T47D (cell line): ENCODE data around the gene BCKDHB.
A peak's percentile ranks its signal among the peaks of the same experiment; 100 is the strongest.
"Not testable (repeated sequence)": the region's sequence is repeated elsewhere in the genome, so short reads cannot be mapped to it uniquely, and the experiment has no call there.

Experiments used
- DNase-seq, 2 experiments: peaks; one replicate each; pipeline versions ENCODE4 v3.0.0 to v3.0.0-alpha.2; 2011 to 2012; ENCODE audit warnings: low read depth in 1 of 2, low spot score in 1 of 2
- JUND ChIP-seq: IDR thresholded peaks from 2 replicates; pipeline ENCODE4 v1.6.1; 2012; ENCODE audit warnings: low read depth
- in situ Hi-C: cut with HindIII; loops from 2 replicates; pipeline ENCODE4 v1.10.0; 2016; ENCODE audit warnings: low sequenced_read_pairs, low pct_unique_long_range_greater_than_20kb

Gene BCKDHB

DNA sequence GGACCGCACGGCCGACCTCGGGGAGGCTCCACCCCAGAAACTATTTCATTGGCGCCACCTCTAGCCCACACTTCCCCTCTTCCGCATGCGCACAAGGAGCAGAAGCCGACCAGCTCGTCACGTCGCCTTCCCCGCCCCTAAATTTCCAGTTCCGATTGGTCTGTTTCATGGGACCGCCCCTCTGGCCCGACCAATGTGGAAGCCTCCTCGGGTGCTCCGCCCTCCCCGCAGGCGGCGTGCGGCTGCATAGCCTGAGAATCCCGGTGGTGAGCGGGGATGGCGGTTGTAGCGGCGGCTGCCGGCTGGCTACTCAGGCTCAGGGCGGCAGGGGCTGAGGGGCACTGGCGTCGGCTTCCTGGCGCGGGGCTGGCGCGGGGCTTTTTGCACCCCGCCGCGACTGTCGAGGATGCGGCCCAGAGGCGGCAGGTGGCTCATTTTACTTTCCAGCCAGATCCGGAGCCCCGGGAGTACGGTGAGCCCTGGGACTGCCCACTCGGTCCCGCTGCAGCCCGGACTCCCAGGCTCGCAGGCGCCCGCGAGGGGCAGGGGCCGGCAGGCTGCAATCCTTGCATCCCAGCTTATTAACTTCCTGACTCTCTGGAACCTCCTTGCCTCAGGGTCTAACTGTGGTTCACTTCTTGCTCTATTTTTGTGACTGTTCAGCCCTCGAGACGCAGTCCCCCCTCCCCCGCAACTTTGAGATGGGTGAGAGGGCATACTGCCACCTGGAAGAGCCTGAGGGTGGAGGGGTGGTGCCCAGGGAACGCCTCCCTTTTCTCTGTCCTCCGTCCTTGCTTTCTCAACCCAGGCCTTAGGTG, at the start of gene BCKDHB:
Gene BCKDHB, plus strand, starts transcription at position 254 of the 818 bp plus-strand sequence. Its CDS starts 23 bp downstream, at position 277.
- in situ Hi-C loops = no loop called here
- no peak for TF ChIP-seq JUND
- peak; percentile 79 to 98 for DNase-seq

DNA sequence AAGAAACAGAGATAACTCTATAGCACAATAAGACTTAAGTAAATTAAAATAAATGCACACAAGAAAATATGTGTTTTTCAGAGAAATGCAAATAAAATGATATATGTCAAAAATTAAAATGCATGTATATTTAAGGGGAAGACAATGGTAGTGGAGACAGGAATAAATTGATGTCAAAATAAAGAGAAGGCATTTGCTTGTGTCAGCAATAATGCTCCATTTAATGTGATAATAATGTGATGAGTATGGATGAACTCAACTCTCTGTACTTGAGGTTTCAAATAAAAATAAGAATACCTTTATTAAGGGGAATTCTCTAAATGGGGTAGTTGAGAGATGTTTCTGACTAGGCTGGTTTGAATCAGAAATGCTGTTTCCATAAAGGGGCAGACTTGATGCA, 45.7 kb upstream of the BCKDHB start:
- no peak for TF ChIP-seq JUND
- in situ Hi-C loops = no loop called here
- DNase-seq = no peak

DNA sequence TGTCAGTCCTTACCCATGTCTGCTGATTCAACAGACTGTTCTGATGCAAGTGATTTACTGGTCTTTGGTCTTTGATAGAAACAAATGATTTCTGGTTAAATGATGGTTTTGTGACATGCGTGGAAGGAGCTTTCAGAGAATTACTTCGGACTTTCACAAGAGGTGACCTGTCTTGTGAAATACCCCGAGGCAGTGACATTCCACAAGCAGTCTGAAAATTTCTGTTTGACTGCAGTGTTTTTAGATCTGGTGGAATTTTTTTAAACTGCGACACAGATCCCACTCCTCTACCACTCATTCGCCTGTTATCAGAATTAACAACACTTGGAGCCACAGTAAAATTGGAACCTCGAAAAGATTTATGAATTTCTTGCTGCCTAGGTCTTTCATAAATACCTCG, 38.3 kb upstream of the BCKDHB start:
- in situ Hi-C loops = not testable (repeated sequence)
- peak in 1 of 2 experiments; percentile 3 for DNase-seq

DNA sequence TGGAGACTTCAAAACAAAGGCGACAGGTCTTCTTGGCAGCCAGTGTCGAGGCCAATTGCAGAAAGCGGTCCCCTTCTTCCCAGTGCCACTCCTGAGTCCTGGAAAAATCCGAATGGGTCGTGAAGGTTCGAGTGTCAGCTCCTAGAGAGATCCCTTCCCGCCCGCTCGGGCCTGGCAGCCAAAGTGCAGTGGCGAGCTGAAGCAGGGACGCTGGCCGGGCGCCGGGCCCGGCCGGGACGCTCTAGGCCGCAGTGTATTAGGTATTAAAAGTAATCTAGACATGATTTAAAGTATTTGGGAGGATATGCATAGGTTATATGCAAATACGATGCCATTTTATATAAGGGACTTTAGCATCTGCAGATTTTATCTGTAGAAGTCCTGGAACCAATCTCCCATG, 36.0 kb upstream of the BCKDHB start:
- in situ Hi-C loops, DNase-seq: not testable (repeated sequence)

DNA sequence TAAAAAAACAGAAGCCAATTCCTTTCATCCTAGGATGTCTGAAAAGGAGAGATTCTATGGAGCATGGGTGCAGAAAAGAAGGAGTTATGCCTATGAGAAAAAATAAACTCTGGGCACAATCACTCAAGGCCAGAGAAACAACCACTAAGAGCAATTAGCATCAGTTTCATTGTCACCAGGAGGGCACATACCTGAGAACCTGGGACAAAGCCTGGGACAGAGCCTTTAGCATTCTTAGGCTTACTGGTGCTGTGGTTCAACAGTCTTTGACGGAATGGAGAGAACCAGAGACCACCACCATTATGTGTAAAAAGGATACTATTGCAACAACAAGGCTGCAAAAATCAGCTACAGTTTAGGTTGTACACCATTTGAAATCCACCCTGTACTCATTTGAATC, 29.4 kb upstream of the BCKDHB start:
- no peak for DNase-seq
- no peak for TF ChIP-seq JUND
- in situ Hi-C loops = no loop called here

DNA sequence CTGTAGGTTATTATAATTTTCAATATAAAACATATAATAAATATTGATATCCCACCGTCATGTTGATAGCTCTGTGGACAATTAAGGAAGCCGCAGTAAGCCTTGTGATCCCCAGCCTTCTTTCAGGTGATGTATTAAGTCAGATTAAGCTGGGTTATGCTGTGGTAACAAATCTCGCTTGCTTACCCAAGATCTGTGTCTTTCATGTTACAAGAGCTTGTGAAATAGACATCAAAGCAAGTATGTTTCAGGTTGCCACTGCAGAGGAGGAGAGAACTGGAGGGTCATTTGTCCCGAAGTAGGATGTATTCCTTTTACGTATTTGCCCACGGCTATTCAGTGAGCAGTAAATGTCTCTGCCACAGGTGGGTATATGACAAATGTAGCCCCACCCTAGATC, 17.8 kb upstream of the BCKDHB start:
- in situ Hi-C loops = no loop called here
- DNase-seq = no peak
- no peak for TF ChIP-seq JUND

DNA sequence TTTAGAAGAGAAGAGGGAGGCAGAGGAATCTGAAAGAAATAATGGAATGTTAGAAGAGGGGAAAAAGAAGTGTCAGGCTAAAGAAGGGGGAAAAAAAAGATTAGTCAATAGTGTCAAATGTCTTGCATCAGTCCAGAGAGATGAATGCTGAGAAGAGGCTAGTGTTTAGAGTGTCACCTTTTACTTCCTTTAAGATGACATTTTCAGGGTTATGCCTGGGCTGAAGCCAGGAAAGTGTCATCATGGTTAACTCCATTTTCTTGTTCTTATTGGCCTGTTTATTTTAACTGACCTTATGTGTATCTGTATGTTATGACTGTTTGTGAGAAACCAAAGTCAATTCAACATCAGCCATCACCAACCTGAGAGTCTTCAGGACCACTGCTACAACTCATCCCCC, 15.0 kb upstream of the BCKDHB start:
- in situ Hi-C loops = no loop called here
- no peak for TF ChIP-seq JUND
- DNase-seq = no peak

DNA sequence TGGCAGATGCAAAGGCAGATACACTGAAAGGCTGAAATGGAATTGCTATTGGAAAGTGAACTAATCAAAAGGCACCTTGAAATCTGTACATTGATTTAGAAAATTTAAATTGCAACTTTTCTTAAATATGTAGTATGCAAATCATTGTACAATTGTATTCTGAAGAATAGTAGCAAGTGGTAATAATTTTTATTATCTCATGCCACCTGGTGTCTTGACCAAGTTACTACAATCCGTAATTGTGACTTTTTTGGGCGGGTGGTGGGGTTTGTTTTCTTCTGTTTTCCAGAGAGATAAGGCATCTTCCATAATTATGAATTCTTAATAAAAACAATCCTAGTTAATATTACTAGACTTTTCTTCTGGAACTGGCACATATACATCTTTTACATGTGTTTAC, 12.5 kb upstream of the BCKDHB start:
- in situ Hi-C loops = no loop called here
- DNase-seq = peak; percentile 11 to 12
- no peak for TF ChIP-seq JUND

DNA sequence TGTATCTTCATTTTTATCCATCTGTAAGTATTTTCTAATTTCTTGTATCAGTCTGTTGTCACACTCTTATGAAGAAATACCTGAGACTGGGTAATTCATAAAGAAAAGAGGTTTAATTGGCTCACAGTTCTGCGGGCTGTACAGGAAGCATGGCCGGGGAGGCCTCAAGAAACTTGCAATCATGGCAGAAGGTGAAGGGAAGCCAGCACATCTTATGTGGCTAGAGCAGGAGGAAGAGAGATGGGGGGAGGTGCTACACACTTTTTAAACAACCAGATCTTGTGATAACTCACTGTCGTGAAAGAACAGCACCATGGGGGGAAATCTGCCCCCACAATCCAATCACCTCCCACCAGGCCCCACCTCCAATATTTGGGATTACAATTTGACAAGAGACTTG, 10.9 kb upstream of the BCKDHB start:
- DNase-seq = no peak
- in situ Hi-C loops = no loop called here
- no peak for TF ChIP-seq JUND

DNA sequence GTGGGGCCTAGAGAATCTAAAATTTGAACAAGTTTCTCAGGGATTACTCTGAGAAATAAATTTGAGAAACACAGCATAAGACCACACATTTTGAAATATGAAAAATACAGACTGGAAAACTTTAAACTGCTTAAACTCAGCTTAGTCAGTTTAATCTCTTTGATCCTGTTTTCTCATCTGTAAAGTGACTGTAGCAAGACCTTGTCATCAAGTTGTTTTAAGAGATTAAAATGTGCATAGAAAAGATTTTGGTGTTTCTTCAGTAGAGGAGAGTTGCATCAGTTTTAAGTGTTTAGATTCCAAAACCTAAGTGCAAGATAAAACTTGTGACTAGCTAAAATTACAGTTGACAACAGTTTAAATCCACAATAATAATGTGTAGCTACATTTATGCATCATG, 8.1 kb upstream of the BCKDHB start:
- in situ Hi-C loops = no loop called here
- no peak for TF ChIP-seq JUND
- no peak for DNase-seq

DNA sequence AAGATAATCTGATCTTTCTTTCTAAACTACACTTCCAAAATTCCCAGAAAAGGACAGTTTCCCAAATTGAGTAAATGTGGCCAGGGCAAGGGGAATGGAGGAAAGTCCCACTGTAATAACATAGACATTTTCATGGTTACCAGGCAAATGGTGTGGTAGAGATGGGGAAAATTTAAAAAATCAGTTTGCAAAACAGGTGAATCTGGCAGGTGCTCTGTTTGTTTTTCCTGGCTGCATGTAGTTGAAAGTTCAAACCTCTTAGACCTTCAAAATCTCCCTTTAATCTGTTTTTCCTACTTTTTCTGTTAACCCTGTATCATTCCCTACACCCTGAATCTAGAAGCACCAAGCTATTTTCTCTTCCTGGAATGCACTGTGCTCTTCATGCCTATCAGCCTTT, 2.0 kb upstream of the BCKDHB start:
- in situ Hi-C loops = no loop called here
- no peak for TF ChIP-seq JUND
- DNase-seq = no peak

DNA sequence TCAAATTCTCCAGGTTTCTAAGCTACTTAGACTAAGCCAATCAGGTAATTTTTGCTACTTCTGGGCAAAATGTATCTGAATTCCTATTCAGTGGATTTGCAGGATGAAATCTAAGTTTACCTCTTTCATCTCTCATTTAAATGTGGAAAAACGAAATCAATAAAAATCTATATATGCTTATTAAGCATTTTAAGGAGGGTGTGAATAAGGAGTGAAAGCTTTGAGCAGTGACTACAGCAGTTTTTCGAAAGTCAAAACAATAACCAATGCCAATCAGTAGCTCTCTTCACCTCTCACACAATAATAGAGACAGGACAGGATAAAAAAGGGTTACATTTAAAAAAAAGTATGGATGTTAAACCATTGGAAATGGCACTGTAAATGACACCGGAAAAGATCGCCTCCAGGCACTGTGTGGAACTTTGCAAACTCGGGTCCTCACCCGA, 476 bp upstream of the BCKDHB start:
- in situ Hi-C loops = no loop called here

DNA sequence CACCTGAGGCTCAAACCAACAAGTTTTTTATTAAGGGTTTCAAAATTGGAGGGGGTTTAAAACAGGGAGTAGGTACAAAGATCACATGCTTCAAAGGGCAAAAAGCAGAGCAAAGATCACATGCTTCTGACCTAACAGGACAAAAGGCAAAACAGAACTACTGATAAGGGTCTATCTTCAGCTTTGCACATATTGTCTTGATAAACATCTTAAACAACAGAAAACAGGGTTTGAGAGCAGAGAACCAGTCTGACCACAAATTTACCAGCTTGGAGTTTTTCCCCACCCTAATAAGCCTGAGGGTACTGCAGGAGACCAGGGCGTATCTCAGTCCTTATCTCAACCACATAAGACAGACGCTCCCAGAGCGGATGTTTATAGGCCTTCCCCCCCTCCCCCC, 16.1 kb downstream of the BCKDHB start:
- DNase-seq, in situ Hi-C loops: not testable (repeated sequence)

More for the DNA sequence above, 476 bp upstream of the BCKDHB start:
- DNase-seq = no peak
- no peak for TF ChIP-seq JUND
